Amniotic epithelial cell (primary cell): ENCODE measurements around the gene TUBA8.
"Not testable (repeated sequence)": the region's sequence is repeated elsewhere in the genome, so short reads cannot be mapped to it uniquely, and the experiment has no call there.

Experiments used
- DNase-seq: peaks from one replicate; pipeline ENCODE4 v3.0.0-alpha.2; 2010; ENCODE audit warnings: low read depth

Gene TUBA8

GRCh38 chr22:18173441-18173840 lies 62.8 kb downstream of the TUBA8 start:
- DNase-seq, result not testable (repeated sequence)
